ENCODE results near the gene DTX3L. TPM values are rescaled to one million over a fixed set of nuclear protein-coding genes. Genes with fewer than 3 reads are reported as not detected.
A peak's percentile ranks its signal among the peaks of the same experiment; 100 is the strongest.

Gene DTX3L
- total and polyA plus RNA-seq, 2 of the 13 experiments (the other 11 are each of a cell fraction or from before 2014, with no cell fraction given) = 2.5 to 10.9 TPM

- TF ChIP-seq CREM (IDR thresholded peaks at IDR 0.05) = no peak
- TF ChIP-seq CREM (CRISPR knock-in tag; IDR thresholded peaks at IDR 0.05) = no peak
- no peak for TF ChIP-seq KDM5A (IDR thresholded peaks at IDR 0.05; ENCODE audit: borderline replicate concordance, low read length)
- TF ChIP-seq ZNF841 (CRISPR knock-in tag; IDR thresholded peaks at IDR 0.05; ENCODE audit: borderline replicate concordance) = no peak
- TF ChIP-seq ZNF503 (CRISPR knock-in tag; IDR thresholded peaks at IDR 0.05) = no peak
- no peak for TF ChIP-seq ZNF674 (CRISPR knock-in tag; IDR thresholded peaks at IDR 0.05; ENCODE audit: low read depth)
- TF ChIP-seq MZF1 (CRISPR knock-in tag; IDR thresholded peaks at IDR 0.05; ENCODE audit: borderline replicate concordance) = no peak
- TF ChIP-seq KLF6 (CRISPR knock-in tag; IDR thresholded peaks at IDR 0.05) = no peak
- TF ChIP-seq FOXA3 (CRISPR knock-in tag; IDR thresholded peaks at IDR 0.05) = peak; percentile 69
- TF ChIP-seq SRY (CRISPR knock-in tag; IDR thresholded peaks at IDR 0.05) = no peak
- no peak for TF ChIP-seq ZNF749 (CRISPR knock-in tag; IDR thresholded peaks at IDR 0.05; ENCODE audit: borderline replicate concordance)
- TF ChIP-seq TSC22D2 (CRISPR knock-in tag; IDR thresholded peaks at IDR 0.05; ENCODE audit: borderline replicate concordance) = no peak
- no peak for TF ChIP-seq WIZ (CRISPR knock-in tag; IDR thresholded peaks at IDR 0.05)
- no peak for TF ChIP-seq EZH2 (conservative IDR thresholded peaks at IDR 0.05; ENCODE audit: low read depth, low read length)
- TF ChIP-seq NFE2L2 (IDR thresholded peaks at IDR 0.05; ENCODE audit: low read length) = 0 out of 2 replicates have a peak, but pooled peaks have one; percentile 5
- no peak for TF ChIP-seq THAP7 (CRISPR knock-in tag; IDR thresholded peaks at IDR 0.05)
- no peak for TF ChIP-seq JUN (CRISPR knock-in tag; IDR thresholded peaks at IDR 0.05)
- no peak for TF ChIP-seq ZNF678 (CRISPR knock-in tag; IDR thresholded peaks at IDR 0.05)
- TF ChIP-seq ZNF136 (CRISPR knock-in tag; IDR thresholded peaks at IDR 0.05; ENCODE audit: low read depth) = no peak
- no peak for TF ChIP-seq ZNF101 (CRISPR knock-in tag; IDR thresholded peaks at IDR 0.05; ENCODE audit: borderline replicate concordance, low read depth)
- no peak for TF ChIP-seq FOXA1 (IDR thresholded peaks at IDR 0.05)
- TF ChIP-seq FOXA1 (CRISPR knock-in tag; IDR thresholded peaks at IDR 0.05) = peak; percentile 70
- TF ChIP-seq JDP2 (CRISPR knock-in tag; IDR thresholded peaks at IDR 0.05; ENCODE audit: borderline replicate concordance) = no peak
- no peak for TF ChIP-seq BHLHE40 (IDR thresholded peaks at IDR 0.05; ENCODE audit: low read length)
- 0 out of 2 replicates have a peak, but pooled peaks have one; percentile 29 for TF ChIP-seq GATAD2A (CRISPR knock-in tag; IDR thresholded peaks at IDR 0.05)
- TF ChIP-seq SKIL (CRISPR knock-in tag; IDR thresholded peaks at IDR 0.05; ENCODE audit: borderline replicate concordance) = no peak
- TF ChIP-seq ERF (CRISPR knock-in tag; IDR thresholded peaks at IDR 0.05) = no peak
- TF ChIP-seq HDAC2 (CRISPR knock-in tag; IDR thresholded peaks at IDR 0.05) = no peak
- TF ChIP-seq ZMYM4 (CRISPR knock-in tag; IDR thresholded peaks at IDR 0.05) = no peak
- TF ChIP-seq HIVEP1 (CRISPR knock-in tag; IDR thresholded peaks at IDR 0.05) = no peak
- no peak for TF ChIP-seq ZNF776 (CRISPR knock-in tag; IDR thresholded peaks at IDR 0.05)
- no peak for TF ChIP-seq ZNF879 (CRISPR knock-in tag; IDR thresholded peaks at IDR 0.05)
Measured at GRCh38 chr3:122520861-122521260, 43.3 kb upstream of the DTX3L start (continued).

Data from HepG2 (cell line).